ENCODE data around the gene IGFBP4.

Gene IGFBP4

GRCh38 chr17:40491486-40491885, 48.2 kb downstream of the IGFBP4 start:
- Histone ChIP-seq H3K27ac (peak overlapping the region in 1 of 2 donors; percentile 47), H3K4me3 (no peak overlapping the region)
- DNase-seq (ENCODE audit: low spot score): no peak
- no peak for TF ChIP-seq CTCF (IDR thresholded peaks at IDR 0.05)

DNA sequence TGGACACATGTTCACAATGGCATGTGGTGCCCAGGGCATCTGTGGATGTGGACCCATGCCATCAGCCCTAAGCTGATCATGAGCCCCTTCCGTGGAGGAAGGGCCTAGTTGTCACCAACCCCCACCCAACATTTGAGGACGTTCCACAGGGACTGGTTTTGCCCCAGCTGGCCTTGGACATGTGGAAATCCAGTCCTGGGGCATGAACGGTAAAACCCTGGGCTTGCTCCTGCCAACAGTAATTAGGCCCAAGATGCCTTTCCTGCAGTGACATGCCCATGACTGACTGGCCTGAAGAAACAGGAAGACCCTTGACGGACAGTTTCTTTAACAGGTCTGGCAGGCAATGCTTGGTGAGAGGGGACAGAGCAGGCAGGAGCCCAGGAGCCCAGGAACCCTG, 50.4 kb downstream of the IGFBP4 start:
- no peak for DNase-seq (ENCODE audit: low spot score)
- peak overlapping the region in 1 of 2 donors; percentile 26 for H3K27ac ChIP-seq
- TF ChIP-seq CTCF (IDR thresholded peaks at IDR 0.05): no peak
- H3K4me3 ChIP-seq: no peak overlapping the region

- TF ChIP-seq CTCF (IDR thresholded peaks at IDR 0.05): no peak
- no peak for DNase-seq (ENCODE audit: low spot score)
- Histone ChIP-seq H3K4me3 (no peak overlapping the region), H3K27ac (peak overlapping the region in 1 of 2 donors; percentile 24)
Measured at GRCh38 chr17:40495140-40495539, 51.9 kb downstream of the IGFBP4 start.

DNA sequence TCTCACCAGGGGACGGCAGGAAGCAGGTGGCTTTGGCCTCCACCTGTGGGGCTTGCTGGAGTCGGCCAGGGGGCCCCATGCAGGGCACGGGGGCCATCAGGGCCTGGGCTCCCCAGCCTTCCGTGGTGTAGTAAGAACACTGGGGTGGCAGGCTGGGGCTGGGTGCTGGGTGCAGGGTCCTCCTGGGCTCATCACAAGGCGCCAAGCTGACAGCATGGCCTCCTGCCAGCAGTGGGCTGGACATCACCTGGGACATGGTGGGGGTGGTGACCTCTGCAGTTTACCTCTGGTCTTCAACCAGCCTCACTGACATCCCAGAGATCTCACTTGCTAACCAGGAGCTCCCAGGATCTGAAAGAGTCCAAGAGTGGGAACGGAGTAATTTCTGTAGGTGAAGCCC, 52.9 kb downstream of the IGFBP4 start:
- TF ChIP-seq CTCF (IDR thresholded peaks at IDR 0.05): no peak
- no peak for DNase-seq (ENCODE audit: low spot score)
- H3K27ac ChIP-seq: no peak overlapping the region
- no peak overlapping the region for H3K4me3 ChIP-seq

GRCh38 chr17:40496634-40497420, 53.6 kb downstream of the IGFBP4 start:
- H3K4me3 ChIP-seq: no peak overlapping the region
- no peak for TF ChIP-seq CTCF (IDR thresholded peaks at IDR 0.05)
- no peak overlapping the region for H3K27ac ChIP-seq
- no peak for DNase-seq (ENCODE audit: low spot score)

GRCh38 chr17:40497695-40498094, 54.4 kb downstream of the IGFBP4 start:
- no peak for DNase-seq (ENCODE audit: low spot score)
- H3K27ac ChIP-seq: peak overlapping the region in 1 of 2 donors; percentile 33
- H3K4me3 ChIP-seq: no peak overlapping the region
- TF ChIP-seq CTCF (IDR thresholded peaks at IDR 0.05): no peak

Data from coronary artery (tissue), 2 donors.